Activated CD8-positive, alpha-beta T cell treated with anti-CD3 and anti-CD28 coated beads for 36 hours (primary cell): ENCODE results near the gene MYBPH. TPM values are rescaled to one million over a fixed set of nuclear protein-coding genes. Genes with fewer than 3 reads are reported as not detected.
A peak's percentile ranks its signal among the peaks of the same experiment; 100 is the strongest.

Source experiments
- ATAC-seq: fragments of 200-7000 bp; cut with Tn5 transposase; one replicate; pipeline ENCODE4 v1.10.0; 2021; ENCODE audit warnings: mild to moderate bottlenecking, moderate library complexity
- CTCF ChIA-PET: fragments of 350-600 bp; sonication (Branson Sonifier 250); formaldehyde crosslinking; loops from one replicate; lab custom pipeline; 2021; ENCODE audit warnings: antibody characterized with exemption; lab: Charles Lee
- POLR2A ChIA-PET: fragments of 350-600 bp; sonication (Branson Sonifier 250); formaldehyde crosslinking; loops from one replicate; lab custom pipeline; 2021; ENCODE audit warnings: antibody characterized with exemption; lab: Charles Lee
- DNase-seq: peaks from one replicate; pipeline ENCODE4 v3.0.0-alpha.2; 2020
- H3K27ac Mint-ChIP-seq: one replicate; pipeline ENCODE4 v1.8.0; 2021; ENCODE audit warnings: mild to moderate bottlenecking, mixed read lengths
- H3K27me3 Mint-ChIP-seq: one replicate; pipeline ENCODE4 v1.8.0; 2021; ENCODE audit warnings: mixed read lengths
- H3K36me3 Mint-ChIP-seq: one replicate; pipeline ENCODE4 v1.8.0; 2021; ENCODE audit warnings: low read depth, mixed read lengths
- H3K4me1 Mint-ChIP-seq: one replicate; pipeline ENCODE4 v1.8.0; 2021; ENCODE audit warnings: low read depth, mixed read lengths
- H3K4me3 Mint-ChIP-seq: one replicate; pipeline ENCODE4 v1.8.0; 2021; ENCODE audit warnings: mild to moderate bottlenecking, moderate library complexity, mixed read lengths
- H3K9me3 Mint-ChIP-seq: one replicate; pipeline ENCODE4 v1.8.0; 2021; ENCODE audit warnings: mixed read lengths
- intact Hi-C: fragments of 100-400 bp; cut with micrococcal nuclease; formaldehyde crosslinking; loops from one replicate; pipeline ENCODE4 v1.10.0; 2022
- total RNA-seq, 2 experiments: library from RNA; stranded (reverse); gene quantifications; one replicate each; pipeline ENCODE4 v1.2.3, GENCODE V29; 2021
- TF ChIP-seq, protein P1 (sequence below): fragments of 200-600 bp; IDR thresholded peaks from one replicate; pipeline ENCODE4 v1.8.0; 2022; ENCODE audit warnings: antibody characterized with exemption, mild to moderate bottlenecking

Gene MYBPH
- total RNA-seq, 2 experiments from 2014 or later = not detected

DNA sequence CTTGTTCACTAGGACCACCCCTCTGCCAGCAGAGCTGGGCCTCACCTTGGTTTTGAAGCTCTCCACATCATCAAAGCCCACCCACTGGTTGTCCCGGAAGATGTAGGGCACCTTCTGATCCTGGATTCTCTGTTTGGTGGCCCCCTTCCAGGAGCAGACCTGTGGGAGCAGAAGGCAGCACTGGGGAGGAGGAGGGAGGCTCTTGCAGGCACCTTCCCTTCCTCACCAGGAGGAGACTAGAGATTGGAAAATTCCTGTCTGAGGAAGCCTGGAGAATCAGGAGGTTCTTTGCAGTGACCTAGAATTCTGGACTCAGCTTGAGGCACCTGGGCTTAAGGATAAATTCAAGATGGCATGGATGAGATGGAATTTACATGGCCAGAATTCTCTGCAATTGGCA, 43.5 kb upstream of the MYBPH start:
- Mint-ChIP-seq H3K27ac (no peak overlapping the region), H3K4me1 (no peaks in the 10 kb centered on the region), H3K27me3 (no peaks in the 10 kb centered on the region), H3K36me3 (no peaks in the 10 kb centered on the region), H3K9me3 (no peaks in the 10 kb centered on the region), H3K4me3 (no peak overlapping the region)
- TF ChIP-seq, protein P1, sequence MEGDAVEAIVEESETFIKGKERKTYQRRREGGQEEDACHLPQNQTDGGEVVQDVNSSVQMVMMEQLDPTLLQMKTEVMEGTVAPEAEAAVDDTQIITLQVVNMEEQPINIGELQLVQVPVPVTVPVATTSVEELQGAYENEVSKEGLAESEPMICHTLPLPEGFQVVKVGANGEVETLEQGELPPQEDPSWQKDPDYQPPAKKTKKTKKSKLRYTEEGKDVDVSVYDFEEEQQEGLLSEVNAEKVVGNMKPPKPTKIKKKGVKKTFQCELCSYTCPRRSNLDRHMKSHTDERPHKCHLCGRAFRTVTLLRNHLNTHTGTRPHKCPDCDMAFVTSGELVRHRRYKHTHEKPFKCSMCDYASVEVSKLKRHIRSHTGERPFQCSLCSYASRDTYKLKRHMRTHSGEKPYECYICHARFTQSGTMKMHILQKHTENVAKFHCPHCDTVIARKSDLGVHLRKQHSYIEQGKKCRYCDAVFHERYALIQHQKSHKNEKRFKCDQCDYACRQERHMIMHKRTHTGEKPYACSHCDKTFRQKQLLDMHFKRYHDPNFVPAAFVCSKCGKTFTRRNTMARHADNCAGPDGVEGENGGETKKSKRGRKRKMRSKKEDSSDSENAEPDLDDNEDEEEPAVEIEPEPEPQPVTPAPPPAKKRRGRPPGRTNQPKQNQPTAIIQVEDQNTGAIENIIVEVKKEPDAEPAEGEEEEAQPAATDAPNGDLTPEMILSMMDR = no peak
- POLR2A ChIA-PET = no interaction called here
- intact Hi-C loops = loop anchor here (5.0 kb wide), 1 partner anchor 102 kb away; no protein-coding TSS in a partner anchor
- DNase-seq = no peak
- ATAC-seq = no peak
- CTCF ChIA-PET = interaction anchor here (0.8 to 5.7 kb wide), 4 partner anchors 16 to 179 kb away, joined by 3 to 92 read pairs (median 13); no protein-coding TSS in a partner anchor

DNA sequence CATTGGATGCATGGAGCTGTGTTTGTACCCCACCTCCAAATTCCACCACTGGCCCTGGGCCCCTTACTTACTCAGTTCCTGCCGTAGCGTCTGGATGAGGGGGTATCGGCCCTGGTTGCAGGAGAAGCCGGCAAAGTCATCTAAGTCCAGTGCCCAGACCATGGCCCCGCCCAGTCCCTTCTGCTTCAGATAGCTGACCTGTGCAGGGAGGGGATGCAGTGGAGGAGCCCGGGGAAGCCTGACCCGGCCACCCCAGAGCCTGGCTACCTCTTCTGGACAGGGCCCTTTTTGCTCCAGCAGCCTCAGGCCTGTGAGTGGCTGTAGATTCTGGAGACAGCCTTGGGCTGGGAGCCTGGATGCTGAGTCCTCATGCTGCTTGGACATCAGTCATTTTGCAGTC, 42.0 kb upstream of the MYBPH start:
- Mint-ChIP-seq H3K4me1 (no peaks in the 10 kb centered on the region), H3K4me3 (no peak overlapping the region), H3K9me3 (no peaks in the 10 kb centered on the region), H3K27me3 (no peaks in the 10 kb centered on the region), H3K36me3 (no peaks in the 10 kb centered on the region), H3K27ac (no peak overlapping the region)
- TF ChIP-seq, protein P1 = no peak
- no peak for ATAC-seq
- intact Hi-C loops = loop anchor here (2.0 to 5.0 kb wide), 2 partner anchors 100 to 179 kb away; no protein-coding TSS in a partner anchor
- CTCF ChIA-PET = interaction anchor here (1.0 to 5.7 kb wide), 11 partner anchors 15 to 217 kb away, joined by 3 to 92 read pairs (median 4); no protein-coding TSS in a partner anchor
- POLR2A ChIA-PET = no interaction called here
- no peak for DNase-seq

- no peaks in the 10 kb centered on the region for H3K9me3 Mint-ChIP-seq
- TF ChIP-seq, protein P1 = no peak
- ATAC-seq (no peak), DNase-seq (no peak)
- ChIA-PET POLR2A (no interaction called here), CTCF (interaction anchor here (0.8 to 5.7 kb wide), 25 partner anchors 11 to 271 kb away, joined by 3 to 92 read pairs (median 4); partner anchors contain the start of gene MYOG)
- H3K27me3 Mint-ChIP-seq = no peaks in the 10 kb centered on the region
- no peak overlapping the region for H3K27ac Mint-ChIP-seq
- H3K36me3 Mint-ChIP-seq = no peaks in the 10 kb centered on the region
- intact Hi-C loops = loop anchor here (2.0 to 5.0 kb wide), 2 partner anchors 100 to 178 kb away; no protein-coding TSS in a partner anchor
- no peaks in the 10 kb centered on the region for H3K4me1 Mint-ChIP-seq
- no peak overlapping the region for H3K4me3 Mint-ChIP-seq
Observed at GRCh38 chr1:203217139-203217655, 41.6 kb upstream of the MYBPH start.

DNA sequence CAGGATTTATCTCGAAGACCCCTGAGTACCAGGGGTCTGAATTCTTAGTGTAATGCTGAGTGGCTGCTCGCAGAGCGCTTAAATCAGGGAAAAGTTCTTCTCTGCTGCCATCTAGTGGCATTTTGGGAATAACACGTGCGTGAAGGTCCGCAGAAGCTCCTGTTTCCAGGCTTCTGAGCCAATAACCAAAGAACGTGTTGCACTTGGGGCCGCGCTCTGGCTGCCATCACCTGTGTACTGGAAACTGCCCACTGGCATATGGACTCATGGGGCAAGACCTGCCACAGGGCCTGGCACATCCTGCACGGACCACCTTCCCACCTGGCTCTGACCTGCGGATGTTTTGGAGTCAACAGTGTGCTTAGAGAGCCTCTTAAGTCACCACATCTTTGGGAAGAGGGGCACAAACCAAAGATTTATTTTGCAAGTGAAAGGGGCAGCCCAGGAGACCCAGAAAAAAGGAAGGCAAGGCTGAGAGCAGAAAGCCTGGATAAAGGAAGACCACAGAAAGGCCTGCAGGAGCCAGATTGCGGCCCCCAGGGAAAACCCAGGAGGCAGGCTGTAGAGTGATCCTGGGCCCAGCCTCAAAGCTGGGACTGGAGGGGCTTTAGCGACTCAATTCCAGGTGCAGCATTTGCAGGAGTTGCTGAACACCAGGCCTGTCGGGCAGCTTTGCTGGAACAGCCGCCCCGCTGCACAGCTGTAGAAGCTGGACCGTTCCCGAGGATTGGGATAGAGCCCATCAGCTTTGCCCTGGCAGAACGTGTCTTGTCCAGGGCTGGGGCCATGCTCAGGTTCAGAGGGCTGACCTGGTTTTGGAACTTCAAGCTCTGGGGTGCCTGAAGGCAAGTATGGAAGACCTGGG, 40.9 kb upstream of the MYBPH start:
- CTCF ChIA-PET = interaction anchor here (0.8 to 5.7 kb wide), 45 partner anchors 9 to 272 kb away, joined by 3 to 92 read pairs (median 4); partner anchors contain the start of genes ADORA1 and MYOG
- intact Hi-C loops = loop anchor here (2.0 to 5.0 kb wide), 2 partner anchors 99 to 178 kb away; no protein-coding TSS in a partner anchor
- Mint-ChIP-seq H3K27me3 (no peaks in the 10 kb centered on the region), H3K9me3 (no peaks in the 10 kb centered on the region), H3K36me3 (no peaks in the 10 kb centered on the region), H3K4me3 (no peak overlapping the region), H3K4me1 (no peaks in the 10 kb centered on the region), H3K27ac (no peak overlapping the region)
- ATAC-seq (peak; percentile 67), DNase-seq (peak; percentile 69)
- TF ChIP-seq, protein P1 = peak; percentile 83
- POLR2A ChIA-PET = interaction anchor here (0.7 to 1.5 kb wide), 3 partner anchors 12 to 18 kb away, joined by 3 to 5 read pairs (median 3); no protein-coding TSS in a partner anchor
